ENCODE measurements around the gene ADPRH. TPM values are rescaled to one million over a fixed set of nuclear protein-coding genes. Genes with fewer than 3 reads are reported as not detected.
"Not testable (repeated sequence)": the region's sequence is repeated elsewhere in the genome, so short reads cannot be mapped to it uniquely, and the experiment has no call there.

The ADPRH gene
- total RNA-seq, 1 donor: 7.2 TPM

DNA sequence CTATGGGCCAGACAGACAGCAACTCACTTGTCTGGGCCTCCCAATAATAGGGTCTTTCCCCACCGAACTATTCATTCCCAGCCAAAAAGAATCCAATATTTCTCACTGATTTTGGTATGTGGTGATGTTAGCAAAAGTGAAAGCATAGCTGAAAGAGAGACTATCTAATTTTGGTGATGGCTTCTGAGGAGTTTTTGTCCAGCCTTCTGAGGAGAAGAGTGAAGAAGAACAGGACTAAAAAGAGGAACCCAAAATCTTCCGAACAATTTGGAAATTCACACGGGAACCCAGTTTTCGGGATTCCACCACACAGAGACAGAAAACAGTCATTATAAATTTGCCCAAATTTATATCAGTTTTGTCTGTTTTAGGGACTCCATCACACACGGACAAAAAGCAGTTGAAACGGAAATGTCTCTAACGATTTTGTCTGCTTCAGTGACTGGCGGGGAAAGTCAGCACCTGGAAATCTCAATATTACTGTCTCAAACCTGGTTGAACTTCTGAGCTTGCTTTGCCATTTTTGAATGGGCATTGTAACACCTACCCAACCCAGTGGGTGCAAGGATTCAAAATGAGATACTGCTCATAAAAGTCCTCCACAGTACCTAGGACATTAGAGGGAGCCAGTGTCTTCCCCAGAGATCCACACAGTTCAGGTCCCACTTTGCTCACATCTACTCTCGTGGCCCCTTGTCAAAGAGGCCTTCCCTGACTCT, 28.9 kb upstream of the ADPRH start:
- Histone ChIP-seq H2AFZ (ENCODE audit: low read length) (no peak overlapping the region), H3K27ac (ENCODE audit: low read depth, low read length) (no peak overlapping the region), H3K27me3 (ENCODE audit: insufficient read depth, low read length) (no peaks in the 10 kb centered on the region), H3K79me2 (ENCODE audit: insufficient read depth, low read length) (no peaks in the 10 kb centered on the region), H3K4me2 (ENCODE audit: insufficient read depth, low read length) (no peak overlapping the region), H4K20me1 (ENCODE audit: insufficient read depth, low read length) (no peaks in the 10 kb centered on the region), H3K36me3 (ENCODE audit: insufficient read depth, low read length) (no peaks in the 10 kb centered on the region), H3K4me1 (ENCODE audit: insufficient read depth, low read length) (no peaks in the 10 kb centered on the region), H3K9me3 (ENCODE audit: low read depth, low read length) (no peaks in the 10 kb centered on the region), H3K4me3 (ENCODE audit: insufficient read depth, low read length) (no peak overlapping the region)
- DNase-seq (ENCODE audit: insufficient read length, low spot score, missing footprints): no peak
- no peak for TF ChIP-seq CTCF (IDR thresholded peaks at IDR 0.05; ENCODE audit: extremely low read depth, low read depth, low read length)

DNA sequence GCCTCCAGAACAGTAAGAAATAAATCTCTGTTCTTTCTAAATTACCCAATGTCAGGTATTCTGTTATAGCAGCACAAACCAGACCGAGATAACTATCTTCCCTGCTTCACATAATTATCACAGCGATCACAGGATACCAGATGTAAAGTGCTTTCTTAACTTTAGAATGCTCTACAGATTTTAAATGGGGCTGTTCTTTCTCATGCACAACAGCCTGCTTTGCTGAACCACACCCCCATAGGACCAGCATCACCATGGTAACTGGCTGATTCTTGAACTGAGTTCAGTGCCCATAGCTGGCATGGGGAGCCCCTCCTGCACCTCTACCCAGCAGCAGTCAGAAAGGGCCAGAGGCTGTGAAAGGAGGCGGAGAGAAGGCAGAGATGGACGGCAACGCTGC, 27.7 kb upstream of the ADPRH start:
- H3K27ac ChIP-seq (ENCODE audit: low read depth, low read length): no peak overlapping the region
- peaks cover 3% of the 10 kb centered on the region for H3K27me3 ChIP-seq (ENCODE audit: insufficient read depth, low read length)
- H3K4me3 ChIP-seq (ENCODE audit: insufficient read depth, low read length): no peak overlapping the region
- no peaks in the 10 kb centered on the region for H3K79me2 ChIP-seq (ENCODE audit: insufficient read depth, low read length)
- H3K9me3 ChIP-seq (ENCODE audit: low read depth, low read length): no peaks in the 10 kb centered on the region
- no peaks in the 10 kb centered on the region for H3K36me3 ChIP-seq (ENCODE audit: insufficient read depth, low read length)
- H2AFZ ChIP-seq (ENCODE audit: low read length): no peak overlapping the region
- H3K4me1 ChIP-seq (ENCODE audit: insufficient read depth, low read length): no peaks in the 10 kb centered on the region
- DNase-seq (ENCODE audit: insufficient read length, low spot score, missing footprints): no peak
- H3K4me2 ChIP-seq (ENCODE audit: insufficient read depth, low read length): no peak overlapping the region
- no peak for TF ChIP-seq CTCF (IDR thresholded peaks at IDR 0.05; ENCODE audit: extremely low read depth, low read depth, low read length)
- H4K20me1 ChIP-seq (ENCODE audit: insufficient read depth, low read length): no peaks in the 10 kb centered on the region

- H3K27ac ChIP-seq (ENCODE audit: low read depth, low read length); H3K27me3 ChIP-seq (ENCODE audit: insufficient read depth, low read length); H3K4me1 ChIP-seq (ENCODE audit: insufficient read depth, low read length); DNase-seq (ENCODE audit: insufficient read length, low spot score, missing footprints); H3K79me2 ChIP-seq (ENCODE audit: insufficient read depth, low read length); H4K20me1 ChIP-seq (ENCODE audit: insufficient read depth, low read length); H3K9me3 ChIP-seq (ENCODE audit: low read depth, low read length); H3K36me3 ChIP-seq (ENCODE audit: insufficient read depth, low read length); H2AFZ ChIP-seq (ENCODE audit: low read length); H3K4me2 ChIP-seq (ENCODE audit: insufficient read depth, low read length); H3K4me3 ChIP-seq (ENCODE audit: insufficient read depth, low read length): not testable (repeated sequence)
Measured at GRCh38 chr3:119552928-119553327, 26.4 kb upstream of the ADPRH start.

GRCh38 chr3:119553823-119554415, 25.4 kb upstream of the ADPRH start:
- Histone ChIP-seq H3K4me2 (ENCODE audit: insufficient read depth, low read length) (no peak overlapping the region), H3K9me3 (ENCODE audit: low read depth, low read length) (no peaks in the 10 kb centered on the region), H3K4me1 (ENCODE audit: insufficient read depth, low read length) (no peaks in the 10 kb centered on the region), H3K4me3 (ENCODE audit: insufficient read depth, low read length) (no peak overlapping the region), H4K20me1 (ENCODE audit: insufficient read depth, low read length) (no peaks in the 10 kb centered on the region), H3K36me3 (ENCODE audit: insufficient read depth, low read length) (no peaks in the 10 kb centered on the region), H3K27ac (ENCODE audit: low read depth, low read length) (no peak overlapping the region), H3K27me3 (ENCODE audit: insufficient read depth, low read length) (peaks cover 6% of the 10 kb centered on the region), H2AFZ (ENCODE audit: low read length) (no peak overlapping the region), H3K79me2 (ENCODE audit: insufficient read depth, low read length) (no peaks in the 10 kb centered on the region)
- DNase-seq (ENCODE audit: insufficient read length, low spot score, missing footprints): no peak
- TF ChIP-seq CTCF (IDR thresholded peaks at IDR 0.05; ENCODE audit: extremely low read depth, low read depth, low read length): no peak
